ENCODE results near the gene SLC25A43. TPM values are rescaled to one million over a fixed set of nuclear protein-coding genes. Genes with fewer than 3 reads are reported as not detected.
A peak's percentile ranks its signal among the peaks of the same experiment; 100 is the strongest.

Gene SLC25A43
- total and polyA plus RNA-seq, 9 of the 15 experiments (the other 6 are each of a cell fraction or from before 2014, with no cell fraction given) = 1.3 to 8.4 (median 4.0) TPM

DNA sequence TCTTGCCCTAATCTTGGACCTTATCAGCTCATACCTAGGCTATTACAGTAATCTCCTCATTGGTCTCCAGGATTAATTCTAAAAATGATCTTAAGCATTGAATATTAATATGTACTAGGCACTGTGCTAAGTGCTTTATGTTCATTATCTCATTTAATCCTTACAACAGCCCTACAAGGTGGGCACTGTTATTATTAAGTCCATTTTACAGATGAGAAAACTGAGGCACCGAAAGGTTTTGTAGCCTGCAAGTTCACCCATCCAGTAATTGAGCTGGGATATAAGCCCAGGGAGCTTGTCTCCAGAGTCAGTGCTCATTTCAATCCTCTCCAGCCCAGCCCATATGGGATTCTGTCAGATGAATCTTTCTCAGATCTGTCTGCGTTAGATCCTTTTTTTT is 20.8 kb downstream of the SLC25A43 start:
- Histone ChIP-seq H3K9me1 (ENCODE audit: control insufficient read depth, insufficient read depth, low read length) (no peaks in the 10 kb centered on the region), H3K4me2 (ENCODE audit: insufficient read depth, low read length) (no peak overlapping the region), H3K9me3 (replicated peaks; ENCODE audit: control insufficient read depth, insufficient read depth, low read depth, low read length) (no peaks in the 10 kb centered on the region), H3K4me1 (replicated peaks in 1 of 2; ENCODE audit: control insufficient read depth in 2 of 2, insufficient read depth in 2 of 2, low read length in 2 of 2) (no peaks in the 10 kb centered on the region), H3K4me3 (no peak overlapping the region), H2AFZ (ENCODE audit: low read depth, low read length) (no peak overlapping the region), H3K9ac (ENCODE audit: insufficient read depth in 1 of 2, low read depth in 2 of 2, low read length in 2 of 2) (no peak overlapping the region), H4K20me1 (replicated peaks; ENCODE audit: control insufficient read depth, insufficient read depth, low read length) (peaks cover 9% of the 10 kb centered on the region; the same call in 1 of the 2 replicates), H3K36me3 (ENCODE audit: control insufficient read depth, insufficient read depth, low read length) (no peaks in the 10 kb centered on the region), H3K27ac (ENCODE audit: extremely low read depth, low read depth, low read length) (no peak overlapping the region), H3K27me3 (ENCODE audit: control insufficient read depth in 2 of 2, insufficient read depth in 2 of 2, low read length in 2 of 2) (no peaks in the 10 kb centered on the region), H3K79me2 (ENCODE audit: control insufficient read depth, insufficient read depth, low read length) (no peaks in the 10 kb centered on the region)
- intact Hi-C loops (cut with micrococcal nuclease) = no loop called here
- ATAC-seq = no peak
- BruUV-seq (replicated peaks) = no TSS peak
- CTCF ChIA-PET (ENCODE audit: low intra/inter-chr PET ratio) = no interaction called here
- TF ChIP-seq KDM1A (IDR thresholded peaks at IDR 0.05) (0 out of 4 replicates have a peak, but pooled peaks of 1 of the 2 experiments have one; percentile 10), ZNF134 (CRISPR knock-in tag; conservative IDR thresholded peaks at IDR 0.05) (no peak), RBM25 (IDR thresholded peaks at IDR 0.05; ENCODE audit: low read depth, low read length, severe bottlenecking) (peak; percentile 70), TRIM28 (IDR thresholded peaks at IDR 0.05) (no peak), BCOR (IDR thresholded peaks at IDR 0.05) (peak; percentile 25; the same call in 1 of the 2 replicates), ZNF316 (IDR thresholded peaks at IDR 0.05) (no peak)
- TF ChIP-seq, protein P1, sequence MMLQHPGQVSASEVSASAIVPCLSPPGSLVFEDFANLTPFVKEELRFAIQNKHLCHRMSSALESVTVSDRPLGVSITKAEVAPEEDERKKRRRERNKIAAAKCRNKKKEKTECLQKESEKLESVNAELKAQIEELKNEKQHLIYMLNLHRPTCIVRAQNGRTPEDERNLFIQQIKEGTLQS (IDR thresholded peaks at IDR 0.05) = no peak
- TF ChIP-seq, protein P1 (CRISPR knock-in tag; conservative IDR thresholded peaks at IDR 0.05) = no peak
- FAIRE-seq = no peak
- in situ Hi-C loops (cut with MboI) = no loop called here
- POLR2A ChIA-PET = no interaction called here
- DNase-seq (ENCODE audit: extremely low read depth in 1 of 4, low spot score in 3 of 4) = no peak
- WGBS (ENCODE audit: insufficient coverage, low coverage, missing lambda C conversion rate) = 36% methylated on average over 1 of the region's 2 CpGs
